NCI-H1436 treated with DMSO at 0.1 percent for 48 hours (cell line): ENCODE measurements around the gene IFNLR1.

ENCODE experiments used
- DNase-seq: peaks from one replicate; lab custom pipeline; 2025; lab: John Stamatoyannopoulos, UW

The IFNLR1 gene

DNA sequence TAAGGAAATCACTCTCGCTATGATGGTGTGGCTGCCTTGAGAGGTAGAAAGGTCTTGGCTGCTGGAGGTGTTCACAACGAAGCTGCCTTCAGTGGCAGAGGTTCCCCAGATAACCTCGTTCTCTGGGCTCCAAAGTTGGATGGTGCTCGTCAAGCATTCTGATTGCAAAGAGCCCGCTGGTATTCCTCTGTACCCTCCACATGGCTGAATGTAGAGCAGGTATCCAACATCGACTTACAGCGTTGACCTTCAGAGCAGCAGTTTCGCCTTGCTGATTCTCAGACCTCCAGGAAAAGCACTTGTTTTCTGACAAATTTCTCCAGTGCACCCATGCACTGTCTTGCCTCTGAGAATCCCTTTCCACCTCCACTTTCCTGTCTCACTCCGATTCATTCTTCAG, 39.9 kb downstream of the IFNLR1 start:
- no peak for DNase-seq

DNA sequence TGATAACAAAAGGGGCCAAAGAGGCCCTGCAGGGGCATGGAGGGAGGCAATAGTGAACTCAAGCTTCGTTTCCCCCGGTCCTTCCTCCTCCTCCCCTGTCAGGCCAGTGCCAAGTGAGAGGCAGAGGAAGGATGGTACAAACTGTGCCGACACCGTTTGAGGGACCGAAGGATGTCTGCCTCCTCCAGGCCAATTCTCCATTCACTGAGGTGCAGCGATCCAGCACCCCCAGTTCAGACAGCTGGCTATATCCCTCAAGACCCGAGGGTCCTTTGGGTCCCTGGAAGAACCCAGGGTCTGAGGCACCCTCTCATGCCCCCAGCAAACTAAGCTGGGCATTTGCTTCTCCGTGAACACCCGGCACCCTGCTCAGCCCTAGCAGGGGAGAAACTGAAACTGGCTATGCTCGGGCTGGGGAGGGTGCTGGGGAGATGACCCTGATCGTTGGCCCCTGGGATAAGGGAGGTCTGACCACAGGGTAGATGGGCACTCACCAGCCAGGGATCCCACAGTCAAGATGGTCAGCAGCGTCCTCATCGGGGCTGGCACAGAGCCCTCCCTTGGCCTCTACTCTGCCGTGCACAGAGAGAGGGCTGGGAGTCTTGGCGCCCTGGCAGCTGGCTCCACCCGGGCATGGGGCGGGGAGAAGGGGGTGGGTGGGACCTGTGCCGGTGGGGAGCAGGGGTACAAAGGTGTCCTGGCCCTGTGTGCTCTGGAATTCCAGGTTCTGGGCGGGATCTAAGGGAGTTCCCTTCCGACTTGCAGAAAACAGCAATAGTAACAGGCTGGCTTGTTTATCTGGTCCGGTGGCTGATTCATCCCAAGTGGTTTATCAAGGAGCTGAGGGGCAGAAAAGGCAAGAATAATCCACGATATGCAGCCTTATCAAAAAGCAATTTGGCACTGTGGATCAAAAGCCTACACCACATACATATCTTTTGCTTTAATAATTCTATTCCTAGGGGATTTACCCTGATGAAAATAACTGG, 44.2 kb downstream of the IFNLR1 start, which contains the start of gene IL22RA1:
IL22RA1 (minus strand) TSS at position 595 of the 989 bp plus-strand sequence; CDS start at position 537, 58 bp downstream.
- DNase-seq, result no peak

DNA sequence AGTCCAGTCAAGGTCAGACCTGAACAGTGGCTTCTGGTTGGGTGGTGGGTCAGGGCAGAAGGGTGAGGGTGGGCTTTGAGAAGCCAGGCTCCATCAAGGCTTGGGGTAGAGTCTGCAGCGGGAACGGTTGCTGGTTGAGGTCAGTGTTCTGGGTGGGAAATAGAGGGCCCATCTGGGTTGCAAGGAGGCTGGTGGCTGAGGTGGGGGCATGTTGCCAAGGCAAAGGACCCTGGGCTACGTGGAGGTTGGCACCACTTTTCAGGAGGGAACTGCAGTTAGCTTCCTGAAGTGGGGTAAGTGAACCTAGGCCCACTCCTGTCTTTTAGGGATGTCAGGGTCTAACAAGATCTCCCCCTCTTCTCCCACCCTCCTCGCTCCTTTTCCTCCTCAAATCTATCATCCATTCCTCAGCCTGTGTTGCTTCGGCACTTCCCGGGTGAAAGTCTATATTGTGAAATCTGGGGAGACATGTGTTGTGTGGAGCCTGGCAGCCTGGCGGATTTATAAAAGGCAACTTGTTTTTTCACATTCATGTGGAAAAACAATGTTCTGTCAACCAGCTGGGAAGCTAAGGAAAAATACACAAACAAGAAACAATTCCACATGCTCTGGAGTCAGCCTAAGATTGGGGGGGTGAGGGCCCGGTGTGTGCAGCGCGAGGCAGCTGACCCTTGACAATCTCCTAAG, 45.6 kb downstream of the IFNLR1 start:
- DNase-seq, result no peak

DNA sequence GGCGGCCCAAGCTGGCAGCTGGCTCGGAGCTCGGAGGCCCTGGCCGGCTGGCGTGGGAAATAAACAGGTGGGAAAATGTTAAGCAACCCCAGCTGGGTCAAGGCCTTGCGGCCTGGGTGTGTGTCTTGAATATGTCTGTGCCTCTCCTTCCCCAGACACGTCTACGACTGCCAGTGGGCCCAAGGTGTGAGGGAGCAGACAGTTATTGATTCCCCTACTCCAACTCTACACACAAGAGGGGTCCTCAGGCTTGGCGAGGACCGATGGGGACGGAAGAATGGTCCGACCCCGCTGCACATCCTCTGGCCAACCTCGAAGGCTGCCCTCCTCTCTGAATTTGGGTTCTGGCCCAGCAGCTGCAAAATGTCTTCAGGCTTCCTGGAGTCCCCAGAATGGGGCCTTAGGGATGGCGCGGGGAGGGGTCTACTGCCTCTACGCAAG, 46.3 kb downstream of the IFNLR1 start:
- DNase-seq, result no peak

DNA sequence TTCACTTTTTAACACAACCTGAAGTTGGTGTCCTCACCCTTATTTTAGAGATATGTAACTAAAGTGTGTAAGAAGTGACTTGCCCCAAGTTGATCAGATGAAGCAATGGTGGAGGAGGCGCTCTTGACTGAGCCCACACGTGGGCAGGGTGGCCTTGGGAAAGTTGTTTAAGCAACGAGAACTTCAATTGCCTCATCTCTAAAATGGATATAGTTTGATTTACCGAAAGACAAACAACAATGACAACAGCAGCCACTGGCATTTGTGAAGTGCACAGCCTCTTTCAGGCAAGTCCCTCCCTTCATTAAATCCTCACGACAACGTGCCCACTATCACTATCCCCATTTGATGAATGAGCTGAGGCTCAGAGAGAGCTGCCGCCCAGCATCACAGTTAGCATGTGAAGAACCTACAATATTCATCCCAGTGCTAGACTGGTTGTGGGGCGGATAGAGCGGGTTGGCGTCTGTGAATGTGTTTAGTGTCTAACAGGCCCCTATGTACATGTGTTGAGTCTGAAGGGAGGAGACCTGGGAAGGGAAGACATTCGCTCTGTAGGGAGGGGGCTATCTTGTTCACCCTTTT, 47.2 kb downstream of the IFNLR1 start:
- no peak for DNase-seq

DNA sequence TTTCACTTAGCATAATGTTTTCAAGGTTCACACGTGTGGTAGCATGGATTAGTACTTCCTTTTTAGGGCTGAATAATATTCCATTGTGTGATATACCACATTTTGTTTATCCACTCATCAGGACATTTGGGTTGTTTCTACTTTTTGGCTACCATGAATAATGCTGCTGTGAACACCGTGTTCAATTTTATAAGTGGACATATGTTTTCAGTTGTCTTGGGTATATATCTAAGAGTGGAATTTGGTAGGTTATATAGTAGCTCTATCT, 47.9 kb downstream of the IFNLR1 start:
- DNase-seq, result no peak

DNA sequence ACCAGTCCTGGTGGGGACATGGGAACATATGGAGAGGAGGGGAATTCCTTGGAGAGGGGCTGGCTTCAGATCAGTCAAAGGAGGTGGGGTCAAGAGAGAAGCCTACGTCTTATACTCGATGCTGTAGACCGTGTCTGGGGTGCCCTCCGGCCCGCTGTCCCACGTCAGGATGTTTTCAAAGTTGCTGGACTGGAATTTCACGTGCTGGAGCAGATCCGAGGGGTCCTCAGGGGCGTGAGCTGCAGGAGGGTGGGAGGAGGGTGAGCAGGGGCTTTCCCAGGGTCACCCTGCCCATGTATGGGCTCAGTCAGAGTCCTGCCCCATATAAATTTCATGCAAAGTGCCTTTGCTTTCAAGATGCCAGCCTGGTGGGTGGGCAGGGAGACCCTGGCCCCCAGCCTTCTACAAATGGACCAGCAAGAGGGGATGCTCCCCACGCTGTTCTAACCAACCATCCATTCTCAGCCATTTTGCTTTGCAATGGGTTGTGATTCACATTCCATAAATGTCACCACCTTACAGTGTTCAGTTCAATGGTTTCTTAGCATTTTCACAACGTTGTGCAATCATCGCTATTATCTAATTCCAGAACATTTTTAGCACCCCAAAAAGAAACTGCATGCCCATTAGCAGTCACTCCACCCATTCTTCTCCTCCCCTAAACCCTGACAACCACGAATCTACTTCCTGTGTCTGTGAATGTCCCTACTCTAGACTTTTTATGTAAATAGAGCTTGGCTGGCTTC, 48.4 kb downstream of the IFNLR1 start:
- DNase-seq, result no peak

DNA sequence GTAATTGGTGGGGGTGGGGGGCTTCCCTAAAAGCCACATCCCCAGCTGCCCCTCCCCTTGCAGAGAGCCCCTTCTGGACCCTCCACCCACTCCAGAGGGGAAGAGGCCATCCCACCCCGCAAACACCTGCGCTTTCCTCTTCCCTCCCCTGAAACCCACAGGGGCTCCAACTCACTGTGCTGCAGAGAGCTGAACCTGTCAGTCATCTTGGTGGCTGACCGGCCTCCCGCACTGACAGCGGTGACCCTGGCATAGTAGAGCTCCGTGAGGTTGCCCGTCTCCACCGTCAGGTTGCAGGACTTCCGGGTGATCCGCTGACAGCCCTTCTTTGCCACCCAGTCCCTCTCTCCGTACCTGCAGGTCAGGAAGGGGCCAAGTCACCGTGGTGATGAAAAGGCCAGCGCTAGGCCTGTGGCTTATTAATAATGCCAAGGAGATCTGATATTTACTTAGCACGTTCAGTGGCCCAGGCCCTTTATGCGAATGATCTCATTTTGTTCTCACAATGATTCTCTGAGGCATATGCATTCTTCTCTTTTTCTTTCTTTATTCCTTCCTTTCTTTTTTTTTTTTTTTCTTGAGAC, 50.0 kb downstream of the IFNLR1 start:
- DNase-seq, result no peak

DNA sequence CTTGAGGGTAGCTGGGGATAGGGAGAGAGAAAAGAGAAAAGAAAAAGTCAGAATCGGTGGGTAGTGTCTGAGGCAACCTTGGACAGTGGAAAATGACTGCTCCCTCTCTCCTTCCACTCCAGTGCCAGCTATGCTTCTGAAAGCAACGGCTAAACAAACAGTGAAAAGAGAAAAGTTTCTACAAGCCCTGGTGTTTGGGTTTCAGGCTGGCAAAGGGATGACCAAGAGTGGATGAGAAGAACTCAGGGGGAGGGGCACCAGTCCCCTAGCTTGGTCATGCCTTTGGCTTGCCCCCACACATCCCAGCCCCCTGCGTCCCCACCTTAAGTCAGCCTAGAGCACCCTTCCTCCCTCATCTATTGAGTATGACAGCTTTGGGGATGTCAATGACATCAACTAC, 52.7 kb downstream of the IFNLR1 start:
- no peak for DNase-seq

DNA sequence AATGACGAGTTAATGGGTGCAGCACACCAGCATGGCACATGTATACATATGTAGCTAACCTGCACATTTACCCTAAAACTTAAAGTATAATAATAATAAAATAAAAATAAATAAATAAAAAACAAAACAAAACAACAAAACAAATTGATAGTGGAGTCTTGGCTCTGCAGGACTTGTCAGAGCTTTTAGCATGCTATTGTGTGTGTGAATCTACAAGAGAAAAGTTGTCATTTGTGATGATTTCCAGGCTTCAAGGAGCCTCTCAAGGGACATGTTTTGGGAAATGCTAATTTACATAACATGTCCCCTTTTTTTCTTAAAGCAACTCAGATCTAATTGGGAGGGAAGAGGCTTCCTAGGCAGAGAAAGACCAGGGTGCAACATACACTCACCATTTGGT, 53.3 kb downstream of the IFNLR1 start:
- no peak for DNase-seq

DNA sequence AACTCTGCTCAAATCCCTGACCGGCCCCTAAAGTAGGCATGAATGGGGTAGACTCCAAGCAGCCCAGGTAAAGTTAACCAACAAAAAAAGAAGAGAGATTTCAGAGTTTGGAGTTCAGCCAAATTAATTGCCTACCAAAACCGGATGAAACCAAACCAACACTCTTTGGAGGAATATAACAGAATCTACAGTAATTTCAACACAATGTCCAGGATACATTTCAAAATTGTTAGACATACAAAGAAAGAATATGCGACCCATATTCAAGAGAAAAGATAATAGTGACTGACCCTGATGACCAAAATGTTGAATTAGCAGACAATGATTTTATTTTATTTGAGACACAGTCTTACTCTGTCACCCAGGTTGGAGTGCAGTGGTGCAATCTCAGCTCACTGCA, 56.7 kb downstream of the IFNLR1 start:
- DNase-seq, result no peak

DNA sequence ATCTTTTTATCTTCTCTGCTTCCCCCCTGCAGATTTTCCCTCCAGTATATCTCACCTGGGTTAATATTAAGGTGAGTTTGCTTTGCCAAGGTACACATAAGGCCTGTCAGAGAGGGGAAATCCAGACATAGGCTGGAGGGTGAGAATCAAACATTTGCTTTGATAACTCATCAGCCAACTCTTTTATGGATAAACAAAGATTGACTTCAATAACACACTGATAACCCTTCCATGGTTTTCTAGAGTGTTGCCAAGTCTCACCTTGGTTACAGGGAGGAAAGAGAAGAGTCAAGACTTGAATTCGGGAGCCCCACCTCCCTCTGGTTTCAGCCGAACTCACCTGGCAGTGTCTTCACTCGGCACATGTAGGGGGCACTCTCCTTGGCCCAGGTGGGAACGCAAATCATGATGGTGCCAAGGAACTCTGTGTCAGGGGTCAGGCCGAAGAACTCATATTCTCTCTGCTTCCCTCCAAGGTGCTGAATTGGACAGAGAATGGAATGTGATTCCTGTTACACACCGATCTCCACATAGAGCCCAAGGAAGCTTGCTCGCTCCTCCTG, 59.2 kb downstream of the IFNLR1 start:
- no peak for DNase-seq

DNA sequence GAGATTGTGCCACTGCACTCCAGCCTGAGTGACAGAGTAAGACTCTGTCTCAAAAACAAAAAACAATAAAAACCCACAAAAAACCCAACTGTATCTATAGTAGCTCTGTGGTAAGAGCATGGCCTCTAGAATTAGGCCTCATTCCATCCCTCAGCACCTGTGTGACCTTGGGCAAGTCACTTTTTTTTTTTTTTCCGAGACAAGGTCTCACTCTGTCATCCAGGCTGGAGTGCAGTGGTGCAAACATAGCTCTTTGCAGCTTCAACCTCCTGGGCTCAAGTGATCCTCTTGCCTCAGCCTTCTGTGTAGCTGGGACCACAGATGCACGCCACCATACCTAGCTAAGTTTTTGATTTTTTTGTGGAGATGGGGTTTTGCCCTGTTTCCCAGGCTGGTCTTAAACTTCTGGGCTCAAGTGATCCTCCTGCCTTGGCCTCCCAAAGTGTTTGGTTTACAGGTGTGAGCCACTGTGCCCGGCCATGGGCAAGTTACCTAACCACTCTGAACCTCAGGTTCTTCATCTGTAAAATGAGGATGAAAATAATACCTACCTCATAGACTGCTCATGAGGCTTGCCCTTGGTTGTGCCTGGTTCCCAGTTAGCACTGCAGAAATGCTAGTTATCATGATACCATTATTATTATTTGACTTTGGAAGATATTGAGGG, 59.8 kb downstream of the IFNLR1 start:
- no peak for DNase-seq

DNA sequence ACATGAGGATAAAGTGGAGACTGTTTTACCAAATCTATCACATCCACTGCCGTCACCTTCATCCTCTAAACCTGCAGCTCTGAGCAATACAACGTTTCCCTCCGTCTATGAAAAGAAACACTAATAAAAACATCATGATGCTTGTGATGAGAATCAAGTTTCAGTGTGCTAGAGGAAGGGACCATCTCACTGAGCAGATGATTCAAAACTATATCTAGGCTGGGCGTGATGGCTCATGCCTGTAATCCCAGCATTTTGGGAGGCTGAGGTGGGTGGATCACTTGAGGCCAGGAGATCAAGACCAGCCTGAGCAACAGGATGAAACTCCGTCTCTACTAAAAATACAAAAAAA, 60.4 kb downstream of the IFNLR1 start:
- no peak for DNase-seq

DNA sequence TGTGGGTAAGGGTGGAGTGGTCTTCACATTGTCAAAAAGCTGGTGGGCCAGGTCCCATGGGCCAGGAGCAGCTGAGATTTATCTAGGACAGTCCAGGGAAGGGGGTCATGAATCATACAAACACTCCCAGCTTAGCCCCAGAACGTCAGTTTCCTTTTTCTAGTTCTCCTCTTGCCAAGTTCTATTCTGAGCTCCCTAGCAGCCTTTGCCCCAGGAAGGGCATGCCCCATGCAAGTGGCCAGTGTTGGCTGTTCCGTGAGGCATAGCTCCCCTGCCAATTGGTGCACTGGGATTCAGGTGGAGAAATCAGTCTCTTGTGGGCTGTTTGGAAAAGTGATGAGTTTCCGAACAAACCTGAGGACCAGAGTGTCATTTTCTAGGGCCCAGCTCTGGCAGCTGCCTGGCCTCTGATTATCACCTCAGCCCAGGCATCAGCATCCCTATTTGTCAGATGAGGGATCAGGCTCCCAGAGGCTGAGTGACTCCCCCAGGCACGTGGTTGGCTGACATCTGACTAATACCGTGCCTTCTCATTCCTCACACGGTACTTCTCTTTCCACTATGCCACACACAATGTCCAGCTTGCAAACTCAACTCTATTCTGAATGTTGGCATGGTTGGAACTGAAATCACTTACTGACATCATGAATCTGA, 60.9 kb downstream of the IFNLR1 start:
- no peak for DNase-seq

DNA sequence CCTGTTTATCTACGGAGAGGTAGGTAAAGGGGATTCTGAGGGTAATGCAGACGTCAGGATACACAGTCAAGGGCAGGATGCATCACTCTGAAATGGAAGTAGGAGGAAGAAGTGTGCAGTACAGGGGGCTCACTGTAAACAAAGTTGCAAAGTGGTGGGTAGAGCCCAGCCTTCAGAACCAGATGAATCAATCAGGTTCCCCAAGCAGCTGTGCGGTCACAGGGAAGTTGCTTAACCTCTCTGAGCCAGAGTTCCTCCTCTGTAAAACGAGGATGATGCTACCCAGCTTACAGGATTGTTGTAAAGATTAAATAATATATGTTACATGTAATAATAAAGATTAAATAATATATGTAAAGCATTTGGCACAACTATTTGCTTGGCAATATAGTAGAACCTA, 61.6 kb downstream of the IFNLR1 start:
- DNase-seq, result no peak

DNA sequence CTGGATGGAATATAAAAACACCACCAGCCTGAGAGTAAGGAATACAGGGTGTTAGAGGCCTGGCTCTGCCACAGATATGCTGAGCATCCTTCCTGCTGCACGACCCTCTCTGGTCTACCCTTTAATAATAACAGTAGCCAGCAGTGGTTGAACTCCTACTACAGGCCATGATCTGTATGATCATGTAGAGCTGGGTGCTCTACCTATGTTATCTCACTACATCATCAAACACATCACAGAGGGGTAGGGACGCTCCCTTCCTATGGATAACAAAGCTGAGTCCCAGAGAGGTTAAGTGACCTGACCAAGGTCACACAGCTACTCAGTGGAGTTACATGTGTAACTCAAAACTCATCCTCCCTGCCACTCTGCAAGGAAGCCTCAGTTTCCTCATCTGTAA, 62.1 kb downstream of the IFNLR1 start:
- no peak for DNase-seq

DNA sequence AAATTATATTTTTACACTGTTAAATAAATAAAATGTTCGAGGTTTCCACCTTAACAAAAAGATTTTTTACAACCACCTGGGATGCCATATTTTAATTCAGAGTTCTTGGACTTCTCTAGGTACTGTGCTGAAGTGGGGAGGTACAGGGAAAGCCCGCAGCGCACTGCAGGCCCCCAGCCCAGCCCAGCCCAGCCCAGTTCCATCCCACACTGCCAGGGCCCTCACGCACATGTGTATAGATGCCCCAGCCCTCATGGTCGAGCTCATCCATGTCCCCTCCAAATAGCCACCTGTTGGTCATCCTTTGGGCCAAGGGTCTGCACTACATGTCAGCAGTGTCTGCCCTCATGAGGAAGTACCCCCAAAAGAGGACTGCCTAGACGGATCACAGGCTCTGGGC, 63.5 kb downstream of the IFNLR1 start:
- DNase-seq, result no peak

DNA sequence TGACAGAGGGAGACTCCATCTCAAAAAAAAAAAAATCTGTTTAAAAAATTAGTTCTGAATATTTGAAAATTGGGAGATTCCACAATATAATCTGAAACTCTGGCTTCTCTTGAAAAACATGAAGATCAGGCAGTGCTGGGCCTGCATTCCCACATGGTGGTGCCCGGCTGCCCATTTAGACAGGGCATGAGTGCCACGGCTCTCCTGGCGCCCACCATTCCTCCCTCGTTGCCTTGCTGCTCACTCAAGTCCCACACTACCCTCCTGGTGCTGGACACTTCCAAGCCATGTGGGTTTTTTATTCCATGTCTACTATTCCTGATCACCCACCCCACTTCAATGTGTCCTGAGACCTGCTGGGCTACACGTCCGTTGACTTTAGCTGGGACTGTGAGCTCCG, 64.3 kb downstream of the IFNLR1 start:
- DNase-seq, result no peak

DNA sequence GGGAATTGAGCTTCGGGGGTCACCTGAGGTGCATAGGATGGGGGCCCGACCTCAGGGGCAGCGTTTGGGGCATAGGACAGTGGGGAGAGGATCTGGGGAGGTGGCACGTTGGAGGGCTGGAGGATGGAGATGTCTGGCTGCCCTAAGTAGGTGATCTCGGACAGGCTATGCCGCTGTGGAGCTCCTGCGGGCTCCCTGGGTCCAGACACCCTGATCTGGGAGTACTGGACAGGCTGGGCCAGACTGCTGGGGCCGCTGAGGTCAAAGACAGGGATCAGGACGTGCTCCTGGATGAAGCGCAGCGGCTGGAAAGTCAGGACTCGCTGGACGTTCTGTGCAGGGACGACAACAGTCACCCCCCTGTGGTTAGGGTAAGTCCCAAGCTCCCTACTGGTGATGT, 65.7 kb downstream of the IFNLR1 start:
- no peak for DNase-seq

DNA sequence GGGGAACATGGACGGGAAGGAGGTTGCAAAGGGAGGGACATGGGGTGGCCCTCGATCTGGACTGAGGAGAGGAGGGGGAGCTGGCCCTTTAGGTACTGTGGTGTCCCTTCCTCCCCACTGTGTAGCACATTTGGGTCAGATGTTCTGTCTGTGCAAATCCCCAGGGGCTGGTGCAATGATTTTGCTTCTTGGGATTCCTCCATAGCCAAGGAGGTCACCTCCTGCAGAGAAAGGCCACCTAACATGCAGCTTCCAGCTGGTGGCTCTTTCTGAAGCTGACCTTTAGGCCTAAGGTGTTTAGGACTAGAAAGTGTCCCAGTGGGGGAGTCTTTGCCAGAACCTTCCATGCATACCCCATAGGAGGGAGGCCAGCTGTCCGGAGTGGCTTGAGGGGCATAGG, 66.1 kb downstream of the IFNLR1 start:
- no peak for DNase-seq
